ENCODE data around the gene ECE2.

DNA sequence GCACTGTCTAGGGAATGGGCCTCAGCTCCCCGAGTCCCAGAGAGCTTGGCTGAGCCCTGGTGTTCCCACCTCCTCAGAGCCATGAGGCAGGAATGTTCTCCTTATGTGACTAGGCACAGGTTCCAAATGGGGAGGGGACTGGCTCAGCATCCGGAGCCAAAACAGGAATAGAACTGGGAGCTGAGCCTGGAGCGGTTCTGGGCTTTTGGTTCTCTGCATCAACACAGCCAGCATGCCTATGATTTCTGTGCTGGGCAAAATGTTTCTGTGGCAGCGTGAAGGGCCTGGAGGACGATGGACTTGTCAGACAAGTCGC lies 61.5 kb downstream of the ECE2 start, which contains the start of gene FAM131A:
- TF ChIP-seq, protein P1, sequence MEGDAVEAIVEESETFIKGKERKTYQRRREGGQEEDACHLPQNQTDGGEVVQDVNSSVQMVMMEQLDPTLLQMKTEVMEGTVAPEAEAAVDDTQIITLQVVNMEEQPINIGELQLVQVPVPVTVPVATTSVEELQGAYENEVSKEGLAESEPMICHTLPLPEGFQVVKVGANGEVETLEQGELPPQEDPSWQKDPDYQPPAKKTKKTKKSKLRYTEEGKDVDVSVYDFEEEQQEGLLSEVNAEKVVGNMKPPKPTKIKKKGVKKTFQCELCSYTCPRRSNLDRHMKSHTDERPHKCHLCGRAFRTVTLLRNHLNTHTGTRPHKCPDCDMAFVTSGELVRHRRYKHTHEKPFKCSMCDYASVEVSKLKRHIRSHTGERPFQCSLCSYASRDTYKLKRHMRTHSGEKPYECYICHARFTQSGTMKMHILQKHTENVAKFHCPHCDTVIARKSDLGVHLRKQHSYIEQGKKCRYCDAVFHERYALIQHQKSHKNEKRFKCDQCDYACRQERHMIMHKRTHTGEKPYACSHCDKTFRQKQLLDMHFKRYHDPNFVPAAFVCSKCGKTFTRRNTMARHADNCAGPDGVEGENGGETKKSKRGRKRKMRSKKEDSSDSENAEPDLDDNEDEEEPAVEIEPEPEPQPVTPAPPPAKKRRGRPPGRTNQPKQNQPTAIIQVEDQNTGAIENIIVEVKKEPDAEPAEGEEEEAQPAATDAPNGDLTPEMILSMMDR (IDR thresholded peaks at IDR 0.05) = peak in 1 of 5 experiments; percentile 12
- TF ChIP-seq POLR2AphosphoS5 (IDR thresholded peaks at IDR 0.05) (peak in 1 of 3 donors; percentile 35), EP300 (IDR thresholded peaks at IDR 0.05; ENCODE audit: low read depth) (no peak), POLR2A (IDR thresholded peaks at IDR 0.05) (no peak)
